Cardiac muscle cell (in vitro differentiated cells and primary cell): ENCODE results near the gene FRY. TPM values are rescaled to one million over a fixed set of nuclear protein-coding genes. Genes with fewer than 3 reads are reported as not detected.
A peak's percentile ranks its signal among the peaks of the same experiment; 100 is the strongest.

Experiments
- DNase-seq, 2 donors: peaks; one replicate each; pipeline versions ENCODE4 v3.0.0 to v3.0.0-alpha.2; 2010 to 2017; ENCODE audit warnings: low read depth in 1 of 2, low spot score in 1 of 2
- H3K27ac ChIP-seq: fragments of 200-600 bp; sonication (generic); 2 replicates; pipeline ENCODE4 v1.5.1; 2016
- H3K27me3 ChIP-seq: fragments of 200-600 bp; sonication (generic); 2 replicates; pipeline ENCODE4 v1.6.0; 2016; ENCODE audit warnings: control low read depth
- H3K36me3 ChIP-seq: fragments of 200-600 bp; sonication (generic); 2 replicates; pipeline ENCODE4 v1.5.1; 2016; ENCODE audit warnings: control low read depth
- H3K4me1 ChIP-seq: fragments of 200-600 bp; sonication (generic); 2 replicates; pipeline ENCODE4 v1.8.1; 2017; ENCODE audit warnings: low read depth, mild to moderate bottlenecking, mixed run types
- H3K4me3 ChIP-seq: fragments of 200-600 bp; sonication (generic); 2 replicates; pipeline ENCODE4 v1.5.1; 2016; ENCODE audit warnings: mild to moderate bottlenecking
- H3K9me3 ChIP-seq: fragments of 200-600 bp; sonication (generic); 2 replicates; pipeline ENCODE4 v1.5.1; 2017; ENCODE audit warnings: low read depth, mild to moderate bottlenecking, control low read depth
- CTCF ChIP-seq: IDR thresholded peaks from 2 replicates; pipeline ENCODE4 v1.5.1; 2012; ENCODE audit warnings: low read depth, mild to moderate bottlenecking, low read length
- polyA plus RNA-seq: library from polyadenylated mRNA; unstranded; fragments of >200 nt; fragmentation: Nextera tagmentation; extraction: Ambion mirVana; gene quantifications from 2 replicates; pipeline ENCODE4 v1.2.1, GENCODE V29; 2016
- total RNA-seq: library from RNA; depleted of rRNA; stranded (reverse); fragments of >200 nt; gene quantifications from 2 replicates; pipeline ENCODE4 v1.2.3, GENCODE V29; 2016

FRY gene
- total and polyA plus RNA-seq, 2 experiments from 2014 or later = 2.4 to 13.2 TPM

GRCh38 chr13:32254416-32254815 lies 222.8 kb downstream of the FRY start:
- H3K27ac ChIP-seq = no peak overlapping the region
- no peaks in the 10 kb centered on the region for H3K36me3 ChIP-seq
- TF ChIP-seq CTCF = no peak
- H3K9me3 ChIP-seq = no peaks in the 10 kb centered on the region
- no peaks in the 10 kb centered on the region for H3K27me3 ChIP-seq
- H3K4me3 ChIP-seq = no peak overlapping the region
- H3K4me1 ChIP-seq = peaks cover 6% of the 10 kb centered on the region
- DNase-seq = peak in 1 of 2 donors; percentile 20

GRCh38 chr13:32254916-32255723 lies 223.5 kb downstream of the FRY start:
- DNase-seq = no peak
- Histone ChIP-seq H3K4me3 (no peak overlapping the region), H3K36me3 (no peaks in the 10 kb centered on the region), H3K27ac (no peak overlapping the region), H3K9me3 (no peaks in the 10 kb centered on the region), H3K4me1 (peaks cover 11% of the 10 kb centered on the region), H3K27me3 (no peaks in the 10 kb centered on the region)
- no peak for TF ChIP-seq CTCF

- TF ChIP-seq CTCF = no peak
- DNase-seq = peak in 1 of 2 donors; percentile 49
- H3K36me3 ChIP-seq = no peaks in the 10 kb centered on the region
- H3K4me3 ChIP-seq = no peak overlapping the region
- no peak overlapping the region for H3K27ac ChIP-seq
- no peaks in the 10 kb centered on the region for H3K9me3 ChIP-seq
- H3K27me3 ChIP-seq = no peaks in the 10 kb centered on the region
- peaks cover 11% of the 10 kb centered on the region for H3K4me1 ChIP-seq
Observed at GRCh38 chr13:32255724-32256109, 224.1 kb downstream of the FRY start.

GRCh38 chr13:32256243-32256642 lies 224.7 kb downstream of the FRY start:
- H3K27me3 ChIP-seq = no peaks in the 10 kb centered on the region
- no peaks in the 10 kb centered on the region for H3K36me3 ChIP-seq
- TF ChIP-seq CTCF = no peak
- no peaks in the 10 kb centered on the region for H3K9me3 ChIP-seq
- H3K4me3 ChIP-seq = no peak overlapping the region
- H3K4me1 ChIP-seq = peaks cover 11% of the 10 kb centered on the region
- no peak for DNase-seq
- no peak overlapping the region for H3K27ac ChIP-seq

- no peak for DNase-seq
- Histone ChIP-seq H3K4me3 (no peak overlapping the region), H3K36me3 (no peaks in the 10 kb centered on the region), H3K9me3 (no peaks in the 10 kb centered on the region), H3K4me1 (peaks cover 19% of the 10 kb centered on the region), H3K27ac (no peak overlapping the region), H3K27me3 (no peaks in the 10 kb centered on the region)
- no peak for TF ChIP-seq CTCF
Observed at GRCh38 chr13:32257649-32258048, 226.1 kb downstream of the FRY start.
